DND-41 (cell line): ENCODE results near the gene IST1.

Experiments
- CTCF ChIP-seq: IDR thresholded peaks from 2 replicates; pipeline ENCODE4 v1.5.1; 2012; ENCODE audit warnings: borderline replicate concordance, low read length, moderate library complexity, mild to moderate bottlenecking; ENCODE audit not compliant: poor library complexity, severe bottlenecking; ENCODE audit errors: extremely low read depth
- EZH2 ChIP-seq: IDR thresholded peaks from 3 replicates; pipeline ENCODE4 v1.6.1; 2012; ENCODE audit warnings: borderline replicate concordance, low read depth, mild to moderate bottlenecking, moderate library complexity, low read length, inconsistent platforms; ENCODE audit not compliant: severe bottlenecking

GRCh38 chr16:71863995-71864394 lies 31.3 kb upstream of the IST1 start:
- TF ChIP-seq EZH2 (no peak), CTCF (no peak)
